Spleen (tissue), 7 donors: ENCODE measurements around the gene KRT40.

Source experiments
- CTCF ChIP-seq, 11 experiments: fragments of 200-600 bp in 7 of 11; fragments of 450-650 bp in 4 of 11; sonication (generic) in 4 of 11; IDR thresholded peaks in 8 of 11; conservative IDR thresholded peaks in 3 of 11; 1 replicate in 7 of 11; 2 replicates in 4 of 11; pipeline versions ENCODE4 v1.4.0 to v1.8.0; 2016 to 2021; ENCODE audit warnings: antibody characterized with exemption in 11 of 11, inconsistent platforms in 4 of 11, mild to moderate bottlenecking in 1 of 11
- POLR2AphosphoS5 ChIP-seq, 3 donors: sonication (generic); formaldehyde crosslinking; IDR thresholded peaks; one replicate each; pipeline ENCODE4 v1.5.1; 2017; ENCODE audit warnings: antibody characterized with exemption in 3 of 3
- donor health status: DM: no; HTN: no; CAD: no; lungs with moderate emphysema.
- donor health status: DM: no; HTN: no; CAD: no.
- donor health status: DM: no; HTN: no; CAD: no.

GRCh38 chr17:41013181-41013580 is 29.1 kb upstream of the KRT40 start:
- TF ChIP-seq CTCF (IDR thresholded peaks at IDR 0.05 in 8 of 11, conservative IDR thresholded peaks at IDR 0.05 in 3 of 11): no peak
- TF ChIP-seq POLR2AphosphoS5 (IDR thresholded peaks at IDR 0.05): no peak
